K562 (cell line): ENCODE data around the gene FAM234B. TPM values are rescaled to one million over a fixed set of nuclear protein-coding genes. Genes with fewer than 3 reads are reported as not detected.

ENCODE experiments used
- CEBPB ChIP-seq: fragments of 450-650 bp; IDR thresholded peaks from 2 replicates; pipeline ENCODE4 v1.6.1; 2016; ENCODE audit warnings: missing genetic modification characterization, missing compliant biosample characterization
- CTCFL ChIP-seq: IDR thresholded peaks from 2 replicates; pipeline ENCODE4 v1.6.1; 2011; ENCODE audit warnings: borderline replicate concordance, low read depth, mild to moderate bottlenecking, moderate library complexity, low read length; ENCODE audit not compliant: insufficient read depth, poor library complexity, severe bottlenecking
- FOXK1 ChIP-seq: sonication (generic); formaldehyde crosslinking; IDR thresholded peaks from 2 replicates; pipeline ENCODE4 v1.8.0; 2022; ENCODE audit warnings: missing genetic modification reagents, mild to moderate bottlenecking, borderline replicate concordance
- HCFC1 ChIP-seq: IDR thresholded peaks from 2 replicates; pipeline ENCODE4 v1.6.1; 2012; ENCODE audit warnings: low read depth, low read length, improper control_type of control experiment
- IRF2 ChIP-seq: sonication (generic); formaldehyde crosslinking; IDR thresholded peaks from 2 replicates; pipeline ENCODE4 v1.8.1; 2022; ENCODE audit warnings: mild to moderate bottlenecking, missing genetic modification reagents
- JUND ChIP-seq, 2 experiments: IDR thresholded peaks; 2 replicates in 1 of 2; 3 replicates in 1 of 2; pipeline ENCODE4 v1.6.1; 2011; ENCODE audit warnings: borderline replicate concordance in 2 of 2, low read depth in 2 of 2, low read length in 2 of 2, improper control_type of control experiment in 1 of 2, missing biosample characterization in 1 of 2, missing genetic modification characterization in 1 of 2, missing genetic modification reagents in 1 of 2
- MAX ChIP-seq: sonication (generic); formaldehyde crosslinking; IDR thresholded peaks from 2 replicates; pipeline ENCODE4 v1.9.0; 2022; ENCODE audit warnings: mild to moderate bottlenecking, missing genetic modification reagents
- MAZ ChIP-seq, 2 experiments: fragments of 450-650 bp in 1 of 2; sonication (generic) in 1 of 2; formaldehyde crosslinking; IDR thresholded peaks in 1 of 2; conservative IDR thresholded peaks in 1 of 2; 2 replicates each; pipeline versions ENCODE4 v1.4.0 to v1.5.0; 2020; ENCODE audit warnings: mild to moderate bottlenecking in 1 of 2, missing genetic modification reagents in 1 of 2
- MECOM ChIP-seq: fragments of 250-450 bp; sonication (Bioruptor Pico); IDR thresholded peaks from 2 replicates; pipeline ENCODE4 v1.8.0; 2022; ENCODE audit warnings: inconsistent platforms
- MEIS2 ChIP-seq: fragments of 450-650 bp; IDR thresholded peaks from 2 replicates; pipeline ENCODE4 v1.6.1; 2014; ENCODE audit warnings: mild to moderate bottlenecking; ENCODE audit not compliant: partially characterized antibody
- MTA3 ChIP-seq: fragments of 450-650 bp; formaldehyde crosslinking; IDR thresholded peaks from 2 replicates; pipeline ENCODE4 v1.6.1; 2017; ENCODE audit warnings: mild to moderate bottlenecking, borderline replicate concordance
- NRF1 ChIP-seq, 2 experiments: fragments of 450-650 bp; IDR thresholded peaks in 1 of 2; conservative IDR thresholded peaks in 1 of 2; 2 replicates each; pipeline ENCODE4 v1.6.1; 2014; ENCODE audit warnings: mild to moderate bottlenecking in 2 of 2
- NUFIP1 ChIP-seq: fragments of 450-650 bp; IDR thresholded peaks from 2 replicates; pipeline ENCODE4 v1.6.1; 2018; ENCODE audit not compliant: partially characterized antibody
- RAD51 ChIP-seq: fragments of 450-650 bp; IDR thresholded peaks from 2 replicates; pipeline ENCODE4 v1.7.1; 2016; ENCODE audit warnings: low read depth, mild to moderate bottlenecking, borderline replicate concordance
- SIX5 ChIP-seq, 2 experiments: IDR thresholded peaks; 2 replicates each; pipeline ENCODE4 v1.6.1; 2011; ENCODE audit warnings: low read length in 2 of 2, borderline replicate concordance in 1 of 2, low read depth in 1 of 2, mild to moderate bottlenecking in 1 of 2, moderate library complexity in 1 of 2; ENCODE audit not compliant: insufficient read depth in 1 of 2
- TSC22D4 ChIP-seq: fragments of 450-650 bp; IDR thresholded peaks from 2 replicates; pipeline ENCODE4 v1.6.1; 2016; ENCODE audit warnings: missing genetic modification characterization, missing biosample characterization, control low read depth
- ZBTB2 ChIP-seq: fragments of 450-650 bp; IDR thresholded peaks from 2 replicates; pipeline ENCODE4 v1.6.1; 2016; ENCODE audit warnings: antibody characterized with exemption
- ZBTB43 ChIP-seq: sonication (generic); formaldehyde crosslinking; IDR thresholded peaks from 2 replicates; pipeline ENCODE4 v1.8.0; 2023; ENCODE audit warnings: mild to moderate bottlenecking, missing genetic modification reagents
- ZBTB7A ChIP-seq: IDR thresholded peaks from 2 replicates; pipeline ENCODE4 v1.6.1; 2011; ENCODE audit warnings: low read depth, mild to moderate bottlenecking, low read length, moderate library complexity, borderline replicate concordance; ENCODE audit not compliant: control insufficient read depth
- ZC3H8 ChIP-seq: fragments of 450-650 bp; IDR thresholded peaks from 2 replicates; pipeline ENCODE4 v1.6.1; 2017
- ZNF589 ChIP-seq: fragments of 200-800 bp; sonication (Bioruptor generic); IDR thresholded peaks from 2 replicates; pipeline ENCODE4 v1.6.1; 2016; ENCODE audit warnings: low read depth, missing genetic modification characterization, missing compliant biosample characterization
- polyA plus RNA-seq, 8 experiments: library from polyadenylated mRNA; depleted of rRNA in 4 of 8; stranded (reverse) in 5 of 8; unstranded in 3 of 8; fragments of >200 nt; fragmentation: Nextera tagmentation in 2 of 8; fragmentation: Illumina TruSeq in 1 of 8; extraction: Ambion mirVana in 2 of 8; extraction: Trizol in 1 of 8; gene quantifications; 2 replicates each; pipeline versions ENCODE4 v1.2.1 to v1.2.3, GENCODE V29; 2011 to 2014; ENCODE audit warnings: inconsistent platforms in 1 of 8, missing spikeins in 1 of 8
- total RNA-seq, 7 experiments: library from RNA; depleted of rRNA in 6 of 7; stranded (reverse); fragments of >200 nt in 6 of 7; fragmentation: Illumina TruSeq in 2 of 7; extraction: Trizol in 2 of 7; gene quantifications; 2 replicates each; pipeline versions ENCODE4 v1.2.1 to v1.2.3, GENCODE V29; 2011 to 2021; ENCODE audit warnings: low replicate concordance in 1 of 7

FAM234B gene
- total and polyA plus RNA-seq, 9 of the 15 experiments (the other 6 are each of a cell fraction or from before 2014, with no cell fraction given): 1.00 to 4.3 (median 2.0) TPM

GRCh38 chr12:13044002-13044905 is at the start of gene FAM234B (continued):
- TF ChIP-seq ZBTB7A (peak; percentile 60; the same call in 1 of the 2 replicates), SIX5 (IDR thresholded peaks at IDR 0.05; ENCODE audit: borderline replicate concordance in 1 of 2, insufficient read depth in 1 of 2, low read depth in 1 of 2, low read length in 2 of 2) (peak; percentile 65 to 73; a peak in 3 of 4 replicates), NUFIP1 (no peak), NRF1 (conservative IDR thresholded peaks at IDR 0.05 in 1 of 2, IDR thresholded peaks at IDR 0.05 in 1 of 2) (peak; percentile 96 to 97), ZC3H8 (no peak), MAX (CRISPR knock-in tag) (peak; percentile 25; the same call in 1 of the 2 replicates), JUND (IDR thresholded peaks at IDR 0.05; ENCODE audit: borderline replicate concordance, low read depth, low read length) (no peak), JUND (tag; IDR thresholded peaks at IDR 0.05; ENCODE audit: borderline replicate concordance, low read depth, low read length) (no peak), MTA3 (0 out of 2 replicates have a peak, but pooled peaks have one; percentile 42), ZBTB43 (CRISPR knock-in tag) (no peak), MECOM (CRISPR knock-in tag) (no peak), TSC22D4 (tag) (no peak), RAD51 (no peak), CEBPB (tag) (peak; percentile 88), HCFC1 (peak; percentile 90), FOXK1 (CRISPR knock-in tag) (no peak), CTCFL (peak; percentile 1), ZNF589 (CRISPR knock-in tag) (no peak), IRF2 (CRISPR knock-in tag) (no peak), MAZ (CRISPR knock-in tag; conservative IDR thresholded peaks at IDR 0.05 in 1 of 2, IDR thresholded peaks at IDR 0.05 in 1 of 2) (0 out of 4 replicates have a peak, but pooled peaks have one; percentile 19 to 22), MEIS2 (peak; percentile 49), ZBTB2 (peak; percentile 91)
